Measurements from ENCODE around the gene WDR18. TPM values are rescaled to one million over a fixed set of nuclear protein-coding genes. Genes with fewer than 3 reads are reported as not detected.

The WDR18 gene
- polyA plus RNA-seq, 1 donor from 2014 or later: 64.9 TPM

DNA sequence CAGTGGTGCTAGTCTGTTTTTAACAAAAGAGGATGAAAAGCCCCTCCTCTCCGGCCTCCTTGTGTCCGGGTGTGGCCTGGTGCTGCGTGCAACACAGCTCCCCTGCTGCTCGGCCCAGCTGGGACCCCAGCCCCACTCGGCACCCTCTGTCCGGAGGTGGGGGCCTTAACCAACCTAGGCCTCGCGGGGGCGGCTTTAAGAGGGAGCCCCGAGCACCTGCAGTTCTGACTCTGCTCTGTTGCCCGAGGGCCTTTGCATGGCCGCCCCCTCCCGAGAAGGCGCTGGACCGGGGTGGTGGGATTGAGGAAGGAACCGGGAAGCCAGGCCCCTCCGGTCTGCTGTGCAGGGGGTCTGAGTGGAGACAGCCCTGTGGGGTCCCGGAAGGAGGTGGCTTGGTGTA, 10.4 kb downstream of the WDR18 start:
- Histone ChIP-seq H3K9ac (ENCODE audit: low read length) (no peak overlapping the region), H3K9me2 (ENCODE audit: insufficient read depth, low read length) (no peaks in the 10 kb centered on the region), H4K20me1 (ENCODE audit: insufficient read depth) (no peaks in the 10 kb centered on the region), H3K4me3 (ENCODE audit: low read length) (no peak overlapping the region), H3K79me2 (replicated peaks; ENCODE audit: insufficient read depth, low read length) (no peaks in the 10 kb centered on the region), H3K4me2 (ENCODE audit: low read length) (no peak overlapping the region), H3F3A (ENCODE audit: insufficient read depth, low read length, poor library complexity, severe bottlenecking) (no peaks in the 10 kb centered on the region), H2AFZ (ENCODE audit: low read depth, low read length) (no peak overlapping the region), H3K9me3 (ENCODE audit: low read length) (no peaks in the 10 kb centered on the region), H3K27ac (ENCODE audit: low read length) (no peak overlapping the region), H3K27me3 (ENCODE audit: insufficient read depth, low read depth, low read length) (peaks cover 8% of the 10 kb centered on the region), H3K36me3 (ENCODE audit: insufficient read depth, low read length) (no peaks in the 10 kb centered on the region)
- TF ChIP-seq SMC3 (conservative IDR thresholded peaks at IDR 0.05; ENCODE audit: poor library complexity) (no peak), POLR2AphosphoS5 (IDR thresholded peaks at IDR 0.05) (no peak), TAF1 (IDR thresholded peaks at IDR 0.05; ENCODE audit: low read depth) (no peak), MXI1 (conservative IDR thresholded peaks at IDR 0.05; ENCODE audit: poor library complexity, severe bottlenecking) (no peak), RAD21 (conservative IDR thresholded peaks at IDR 0.05) (no peak), EP300 (conservative IDR thresholded peaks at IDR 0.05; ENCODE audit: poor library complexity, severe bottlenecking) (no peak), EZH2 (IDR thresholded peaks at IDR 0.05; ENCODE audit: borderline replicate concordance, insufficient read depth, low read length, poor library complexity, severe bottlenecking) (no peak)
- TF ChIP-seq, protein P1, sequence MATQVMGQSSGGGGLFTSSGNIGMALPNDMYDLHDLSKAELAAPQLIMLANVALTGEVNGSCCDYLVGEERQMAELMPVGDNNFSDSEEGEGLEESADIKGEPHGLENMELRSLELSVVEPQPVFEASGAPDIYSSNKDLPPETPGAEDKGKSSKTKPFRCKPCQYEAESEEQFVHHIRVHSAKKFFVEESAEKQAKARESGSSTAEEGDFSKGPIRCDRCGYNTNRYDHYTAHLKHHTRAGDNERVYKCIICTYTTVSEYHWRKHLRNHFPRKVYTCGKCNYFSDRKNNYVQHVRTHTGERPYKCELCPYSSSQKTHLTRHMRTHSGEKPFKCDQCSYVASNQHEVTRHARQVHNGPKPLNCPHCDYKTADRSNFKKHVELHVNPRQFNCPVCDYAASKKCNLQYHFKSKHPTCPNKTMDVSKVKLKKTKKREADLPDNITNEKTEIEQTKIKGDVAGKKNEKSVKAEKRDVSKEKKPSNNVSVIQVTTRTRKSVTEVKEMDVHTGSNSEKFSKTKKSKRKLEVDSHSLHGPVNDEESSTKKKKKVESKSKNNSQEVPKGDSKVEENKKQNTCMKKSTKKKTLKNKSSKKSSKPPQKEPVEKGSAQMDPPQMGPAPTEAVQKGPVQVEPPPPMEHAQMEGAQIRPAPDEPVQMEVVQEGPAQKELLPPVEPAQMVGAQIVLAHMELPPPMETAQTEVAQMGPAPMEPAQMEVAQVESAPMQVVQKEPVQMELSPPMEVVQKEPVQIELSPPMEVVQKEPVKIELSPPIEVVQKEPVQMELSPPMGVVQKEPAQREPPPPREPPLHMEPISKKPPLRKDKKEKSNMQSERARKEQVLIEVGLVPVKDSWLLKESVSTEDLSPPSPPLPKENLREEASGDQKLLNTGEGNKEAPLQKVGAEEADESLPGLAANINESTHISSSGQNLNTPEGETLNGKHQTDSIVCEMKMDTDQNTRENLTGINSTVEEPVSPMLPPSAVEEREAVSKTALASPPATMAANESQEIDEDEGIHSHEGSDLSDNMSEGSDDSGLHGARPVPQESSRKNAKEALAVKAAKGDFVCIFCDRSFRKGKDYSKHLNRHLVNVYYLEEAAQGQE (IDR thresholded peaks at IDR 0.05; ENCODE audit: borderline replicate concordance): no peak
- TF ChIP-seq, protein P2, sequence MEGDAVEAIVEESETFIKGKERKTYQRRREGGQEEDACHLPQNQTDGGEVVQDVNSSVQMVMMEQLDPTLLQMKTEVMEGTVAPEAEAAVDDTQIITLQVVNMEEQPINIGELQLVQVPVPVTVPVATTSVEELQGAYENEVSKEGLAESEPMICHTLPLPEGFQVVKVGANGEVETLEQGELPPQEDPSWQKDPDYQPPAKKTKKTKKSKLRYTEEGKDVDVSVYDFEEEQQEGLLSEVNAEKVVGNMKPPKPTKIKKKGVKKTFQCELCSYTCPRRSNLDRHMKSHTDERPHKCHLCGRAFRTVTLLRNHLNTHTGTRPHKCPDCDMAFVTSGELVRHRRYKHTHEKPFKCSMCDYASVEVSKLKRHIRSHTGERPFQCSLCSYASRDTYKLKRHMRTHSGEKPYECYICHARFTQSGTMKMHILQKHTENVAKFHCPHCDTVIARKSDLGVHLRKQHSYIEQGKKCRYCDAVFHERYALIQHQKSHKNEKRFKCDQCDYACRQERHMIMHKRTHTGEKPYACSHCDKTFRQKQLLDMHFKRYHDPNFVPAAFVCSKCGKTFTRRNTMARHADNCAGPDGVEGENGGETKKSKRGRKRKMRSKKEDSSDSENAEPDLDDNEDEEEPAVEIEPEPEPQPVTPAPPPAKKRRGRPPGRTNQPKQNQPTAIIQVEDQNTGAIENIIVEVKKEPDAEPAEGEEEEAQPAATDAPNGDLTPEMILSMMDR (IDR thresholded peaks at IDR 0.05; ENCODE audit: poor library complexity, severe bottlenecking): no peak

DNA sequence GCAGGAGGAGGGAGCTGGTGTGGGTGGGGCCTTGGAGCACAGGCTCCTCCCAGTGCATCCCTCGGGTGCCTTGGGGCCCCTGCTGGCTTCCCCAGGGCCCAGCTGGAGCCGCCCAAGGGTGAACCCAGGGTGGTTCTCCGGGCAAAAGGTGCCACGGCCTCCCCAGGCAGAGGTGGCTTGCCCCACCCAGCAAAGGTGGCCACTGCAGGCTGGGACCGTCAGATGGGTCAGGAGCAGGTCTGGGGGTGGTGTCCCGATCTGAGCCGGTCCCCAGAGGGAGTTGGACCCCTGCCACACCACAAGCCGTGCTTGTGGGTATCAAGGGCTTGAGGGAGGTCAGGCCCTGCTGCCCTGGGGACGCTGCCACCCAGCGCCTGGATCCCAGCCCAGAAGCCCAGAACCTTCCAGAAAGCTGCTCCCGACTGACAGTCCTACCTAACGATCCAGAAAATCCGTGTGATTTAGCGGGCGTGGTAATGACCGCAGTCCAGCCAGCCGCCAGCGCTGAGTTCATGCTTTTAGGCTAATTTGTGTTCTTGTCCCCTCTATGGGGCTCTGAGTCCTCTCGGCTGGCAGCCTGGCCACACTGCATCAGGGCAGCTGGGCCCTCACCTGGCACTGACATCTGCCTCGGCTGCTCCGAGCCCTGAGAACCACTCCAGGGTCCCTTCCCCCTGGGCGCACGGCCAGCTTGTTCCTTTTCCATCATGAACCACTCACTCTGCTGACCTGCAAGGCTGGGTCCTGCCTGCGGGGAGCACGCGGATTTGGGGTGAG, 11.1 kb downstream of the WDR18 start:
- Histone ChIP-seq H3K79me2 (replicated peaks; ENCODE audit: insufficient read depth, low read length) (no peaks in the 10 kb centered on the region), H3K36me3 (ENCODE audit: insufficient read depth, low read length) (no peaks in the 10 kb centered on the region), H3K27me3 (ENCODE audit: insufficient read depth, low read depth, low read length) (peaks cover 14% of the 10 kb centered on the region), H3K4me2 (ENCODE audit: low read length) (no peak overlapping the region), H4K20me1 (ENCODE audit: insufficient read depth) (no peaks in the 10 kb centered on the region), H3K9ac (ENCODE audit: low read length) (no peak overlapping the region), H3K9me3 (ENCODE audit: low read length) (no peaks in the 10 kb centered on the region), H2AFZ (ENCODE audit: low read depth, low read length) (no peak overlapping the region), H3K4me3 (ENCODE audit: low read length) (no peak overlapping the region), H3K9me2 (ENCODE audit: insufficient read depth, low read length) (no peaks in the 10 kb centered on the region), H3F3A (ENCODE audit: insufficient read depth, low read length, poor library complexity, severe bottlenecking) (no peaks in the 10 kb centered on the region), H3K27ac (ENCODE audit: low read length) (no peak overlapping the region)
- TF ChIP-seq EZH2 (IDR thresholded peaks at IDR 0.05; ENCODE audit: borderline replicate concordance, insufficient read depth, low read length, poor library complexity, severe bottlenecking): no peak
- TF ChIP-seq MXI1 (conservative IDR thresholded peaks at IDR 0.05; ENCODE audit: poor library complexity, severe bottlenecking): no peak
- no peak for TF ChIP-seq POLR2AphosphoS5 (IDR thresholded peaks at IDR 0.05)
- TF ChIP-seq, protein P2 (IDR thresholded peaks at IDR 0.05; ENCODE audit: poor library complexity, severe bottlenecking): no peak
